Measurements from ENCODE around the gene MYO16.

Gene MYO16

GRCh38 chr13:108915095-108915633 is 285.8 kb downstream of the MYO16 start:
- H3K27ac ChIP-seq (ENCODE audit: low read depth, low read length) = no peak overlapping the region
- no peaks in the 10 kb centered on the region for H3K9me2 ChIP-seq (replicated peaks; ENCODE audit: control insufficient read depth, low read length)
- H3K4me3 ChIP-seq (ENCODE audit: low read length) = no peak overlapping the region
- no peaks in the 10 kb centered on the region for H3K9me3 ChIP-seq (ENCODE audit: control insufficient read depth, insufficient read depth, low read length)
- no peaks in the 10 kb centered on the region for H3K36me3 ChIP-seq (ENCODE audit: control insufficient read depth, low read length)
- H3K79me2 ChIP-seq (ENCODE audit: control insufficient read depth, low read length) = no peaks in the 10 kb centered on the region
- peaks cover 5% of the 10 kb centered on the region; the same call in 1 of the 2 replicates for H3K27me3 ChIP-seq (ENCODE audit: control insufficient read depth, low read length)
- TF ChIP-seq EZH2phosphoT487 (IDR thresholded peaks at IDR 0.05; ENCODE audit: borderline replicate concordance, low read length) (no peak), CTCF (IDR thresholded peaks at IDR 0.05; ENCODE audit: low read depth, low read length, poor library complexity, severe bottlenecking) (peak; percentile 20)
- no peaks in the 10 kb centered on the region for H4K20me1 ChIP-seq (ENCODE audit: control insufficient read depth, insufficient read depth, low read depth, low read length)
- H3K4me1 ChIP-seq (ENCODE audit: control insufficient read depth, low read length) = 0 out of 2 replicates have a peak, but pooled peaks cover 3% of the 10 kb centered on the region
- no peak overlapping the region for H3K4me2 ChIP-seq (ENCODE audit: low read length)
- no peaks in the 10 kb centered on the region for H3F3A ChIP-seq (ENCODE audit: control insufficient read depth, insufficient read depth)

DNA sequence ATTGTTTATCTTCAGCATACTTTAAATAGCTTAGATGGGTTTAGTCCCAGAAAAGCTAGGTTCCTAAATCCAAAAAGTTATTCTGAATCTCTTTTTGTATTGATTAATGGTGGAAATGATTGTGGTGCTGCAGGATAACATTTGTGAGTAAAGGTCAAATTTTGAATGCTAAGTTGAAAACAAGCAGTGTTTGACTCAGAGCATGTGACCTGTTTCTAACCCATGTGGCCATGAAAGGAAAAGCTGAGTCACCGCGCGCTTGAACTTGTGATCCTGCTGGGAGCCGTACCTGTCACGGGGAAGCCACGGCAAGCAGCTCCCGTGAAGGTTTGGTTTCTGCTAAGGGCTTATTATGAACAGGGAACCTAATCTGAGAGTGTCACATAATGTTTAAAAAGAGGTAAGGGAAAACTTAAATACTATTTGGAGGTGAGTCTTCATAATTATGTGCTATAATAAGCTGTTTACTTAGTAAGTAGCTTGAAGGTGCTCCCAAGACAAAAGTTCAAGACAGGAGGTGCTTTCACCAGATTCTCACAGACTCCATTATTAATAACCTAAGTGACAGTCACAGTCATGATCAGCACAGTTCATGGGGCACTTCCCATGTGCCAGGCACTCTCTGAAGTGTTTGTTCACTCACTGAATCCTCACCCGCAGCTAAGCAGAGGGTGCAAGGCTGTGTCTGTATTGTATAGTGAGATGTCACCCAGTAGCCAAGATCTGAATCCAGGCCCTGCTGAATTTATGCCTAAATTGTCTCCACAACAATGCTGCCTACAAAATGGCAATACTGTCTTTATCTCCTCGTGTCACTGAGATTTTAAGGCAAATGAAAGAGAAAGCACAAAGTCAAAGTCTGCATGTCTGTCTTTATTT is 286.5 kb downstream of the MYO16 start:
- Histone ChIP-seq H3K4me1 (ENCODE audit: control insufficient read depth, low read length) (0 out of 2 replicates have a peak, but pooled peaks cover 3% of the 10 kb centered on the region), H3K36me3 (ENCODE audit: control insufficient read depth, low read length) (no peaks in the 10 kb centered on the region), H3K79me2 (ENCODE audit: control insufficient read depth, low read length) (no peaks in the 10 kb centered on the region), H4K20me1 (ENCODE audit: control insufficient read depth, insufficient read depth, low read depth, low read length) (no peaks in the 10 kb centered on the region), H3K9me3 (ENCODE audit: control insufficient read depth, insufficient read depth, low read length) (no peaks in the 10 kb centered on the region), H3K4me3 (ENCODE audit: low read length) (no peak overlapping the region), H3K27me3 (ENCODE audit: control insufficient read depth, low read length) (peaks cover 5% of the 10 kb centered on the region; the same call in 1 of the 2 replicates), H3K27ac (ENCODE audit: low read depth, low read length) (no peak overlapping the region), H3K4me2 (ENCODE audit: low read length) (no peak overlapping the region), H3F3A (ENCODE audit: control insufficient read depth, insufficient read depth) (no peaks in the 10 kb centered on the region), H3K9me2 (replicated peaks; ENCODE audit: control insufficient read depth, low read length) (no peaks in the 10 kb centered on the region)
- TF ChIP-seq CTCF (IDR thresholded peaks at IDR 0.05; ENCODE audit: low read depth, low read length, poor library complexity, severe bottlenecking) = no peak
- no peak for TF ChIP-seq EZH2phosphoT487 (IDR thresholded peaks at IDR 0.05; ENCODE audit: borderline replicate concordance, low read length)

- H3K4me2 ChIP-seq (ENCODE audit: low read length) = no peak overlapping the region
- TF ChIP-seq CTCF (IDR thresholded peaks at IDR 0.05; ENCODE audit: low read depth, low read length, poor library complexity, severe bottlenecking) (no peak), EZH2phosphoT487 (IDR thresholded peaks at IDR 0.05; ENCODE audit: borderline replicate concordance, low read length) (no peak)
- no peaks in the 10 kb centered on the region for H3F3A ChIP-seq (ENCODE audit: control insufficient read depth, insufficient read depth)
- H3K4me3 ChIP-seq (ENCODE audit: low read length) = no peak overlapping the region
- no peaks in the 10 kb centered on the region for H3K9me2 ChIP-seq (replicated peaks; ENCODE audit: control insufficient read depth, low read length)
- no peaks in the 10 kb centered on the region for H4K20me1 ChIP-seq (ENCODE audit: control insufficient read depth, insufficient read depth, low read depth, low read length)
- no peaks in the 10 kb centered on the region for H3K36me3 ChIP-seq (ENCODE audit: control insufficient read depth, low read length)
- H3K27me3 ChIP-seq (ENCODE audit: control insufficient read depth, low read length) = peaks cover 2% of the 10 kb centered on the region; the same call in 1 of the 2 replicates
- no peaks in the 10 kb centered on the region for H3K9me3 ChIP-seq (ENCODE audit: control insufficient read depth, insufficient read depth, low read length)
- no peak overlapping the region for H3K27ac ChIP-seq (ENCODE audit: low read depth, low read length)
- H3K4me1 ChIP-seq (ENCODE audit: control insufficient read depth, low read length) = 0 out of 2 replicates have a peak, but pooled peaks cover 3% of the 10 kb centered on the region
- no peaks in the 10 kb centered on the region for H3K79me2 ChIP-seq (ENCODE audit: control insufficient read depth, low read length)
Measured at GRCh38 chr13:108917581-108917980, 288.2 kb downstream of the MYO16 start.
